Measurements from ENCODE around the gene TMEM151B. TPM values are rescaled to one million over a fixed set of nuclear protein-coding genes. Genes with fewer than 3 reads are reported as not detected.

TMEM151B gene
- total RNA-seq, 2 donors from 2014 or later, result 0.09 to 1.1 TPM

- no peaks in the 10 kb centered on the region for H3K4me1 ChIP-seq (replicated peaks)
- H3K4me3 ChIP-seq, result no peak overlapping the region
- no peak overlapping the region for H3K27ac ChIP-seq
- no peaks in the 10 kb centered on the region for H3K9me3 ChIP-seq
- WGBS, result 64% methylated on average over 8 of the region's 9 CpGs
- H3K27me3 ChIP-seq (replicated peaks; ENCODE audit: insufficient read depth), result peaks cover 5% of the 10 kb centered on the region
- no peak for DNase-seq (ENCODE audit: low spot score)
- intact Hi-C loops (cut with DNase I), result no loop called here
- TF ChIP-seq POLR2A (IDR thresholded peaks at IDR 0.05), result no peak
- TF ChIP-seq POLR2AphosphoS5 (IDR thresholded peaks at IDR 0.05), result no peak
- TF ChIP-seq CTCF (IDR thresholded peaks at IDR 0.05), result no peak
- no peaks in the 10 kb centered on the region for H3K36me3 ChIP-seq
Measured at GRCh38 chr6:44278774-44279697, 8.8 kb downstream of the TMEM151B start.

DNA sequence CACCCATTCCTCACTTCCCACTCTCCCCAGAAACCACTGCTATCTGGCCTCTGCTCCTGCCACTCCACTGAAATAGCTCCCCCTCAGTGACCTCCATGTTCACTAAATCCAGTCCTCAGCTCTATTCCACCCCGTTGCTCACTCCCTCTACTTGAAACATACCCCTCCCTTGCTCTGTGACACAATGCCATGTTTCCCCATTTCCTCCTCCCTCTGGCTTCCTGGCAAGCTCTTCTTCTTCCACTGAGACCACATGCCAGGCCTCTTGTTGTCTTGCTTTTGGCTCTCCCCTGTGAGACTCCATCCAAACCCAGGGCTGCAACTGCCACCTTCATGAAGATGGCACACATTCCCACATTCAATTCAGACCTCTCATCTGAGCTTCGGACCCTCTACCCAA, 13.9 kb downstream of the TMEM151B start:
- no peak for DNase-seq (ENCODE audit: low spot score)
- no peak overlapping the region for H3K27ac ChIP-seq

GRCh38 chr6:44284867-44285266, 14.6 kb downstream of the TMEM151B start:
- Histone ChIP-seq H3K9me3 (no peaks in the 10 kb centered on the region), H3K36me3 (no peaks in the 10 kb centered on the region), H3K27ac (no peak overlapping the region), H3K4me3 (no peak overlapping the region), H3K4me1 (replicated peaks) (no peaks in the 10 kb centered on the region), H3K27me3 (replicated peaks; ENCODE audit: insufficient read depth) (no peaks in the 10 kb centered on the region)
- TF ChIP-seq CTCF (IDR thresholded peaks at IDR 0.05) (no peak), POLR2A (IDR thresholded peaks at IDR 0.05) (no peak), POLR2AphosphoS5 (IDR thresholded peaks at IDR 0.05) (no peak)
- no peak for DNase-seq (ENCODE audit: low spot score)
- intact Hi-C loops (cut with DNase I), result no loop called here
- WGBS, result 66% methylated on average over 4 of the region's 4 CpGs

More for the DNA sequence above, 13.9 kb downstream of the TMEM151B start:
- no peak for TF ChIP-seq CTCF (IDR thresholded peaks at IDR 0.05)
- TF ChIP-seq POLR2A (IDR thresholded peaks at IDR 0.05), result no peak
- no peak for TF ChIP-seq POLR2AphosphoS5 (IDR thresholded peaks at IDR 0.05)
- Histone ChIP-seq H3K9me3 (no peaks in the 10 kb centered on the region), H3K4me1 (replicated peaks) (no peaks in the 10 kb centered on the region), H3K27me3 (replicated peaks; ENCODE audit: insufficient read depth) (no peaks in the 10 kb centered on the region), H3K36me3 (no peaks in the 10 kb centered on the region), H3K4me3 (no peak overlapping the region)
- WGBS, result 59% methylated on average over 2 of the region's 2 CpGs
- intact Hi-C loops (cut with DNase I), result no loop called here

DNA sequence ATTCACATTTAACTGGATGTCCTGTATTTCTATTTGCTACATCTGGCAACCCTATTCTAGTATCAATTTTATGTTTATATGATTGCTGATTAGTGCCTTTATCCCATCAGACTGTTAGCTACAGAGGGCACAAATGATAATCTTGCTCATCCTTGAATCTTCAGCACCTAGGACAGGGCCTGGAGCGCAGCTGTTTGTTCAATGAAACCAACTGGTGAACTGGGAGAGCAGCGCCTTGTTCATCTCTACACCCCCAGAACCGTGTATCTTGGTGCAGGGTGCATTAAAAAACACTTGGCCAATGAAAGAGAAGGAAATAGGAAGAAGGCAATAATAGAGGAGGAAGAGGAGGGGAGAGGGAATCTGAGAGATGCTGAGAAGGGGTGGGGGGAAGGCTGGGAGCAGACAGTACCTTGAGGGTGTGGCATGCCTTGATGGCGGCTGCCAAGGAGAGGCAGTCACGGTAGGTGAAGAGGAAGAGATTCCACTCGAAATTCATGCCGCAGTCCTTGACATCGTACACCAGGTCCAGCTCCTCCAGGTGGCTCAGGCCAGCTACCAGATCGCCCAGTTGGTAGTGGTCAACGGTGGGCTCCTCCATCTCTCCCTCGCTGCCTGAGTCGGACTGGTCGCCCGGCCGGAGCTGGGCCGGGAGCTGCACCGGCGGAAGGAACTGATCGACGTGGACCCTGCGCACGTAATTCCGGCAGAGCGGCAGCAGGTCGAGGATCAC, 15.5 kb downstream of the TMEM151B start:
- no peak overlapping the region for H3K27ac ChIP-seq
- intact Hi-C loops (cut with DNase I), result no loop called here
- H3K4me1 ChIP-seq (replicated peaks), result no peaks in the 10 kb centered on the region
- no peaks in the 10 kb centered on the region for H3K9me3 ChIP-seq
- DNase-seq (ENCODE audit: low spot score), result no peak
- 77% methylated on average over 25 of the region's 25 CpGs for WGBS
- H3K36me3 ChIP-seq, result no peaks in the 10 kb centered on the region
- peaks cover 1% of the 10 kb centered on the region for H3K27me3 ChIP-seq (replicated peaks; ENCODE audit: insufficient read depth)
- H3K4me3 ChIP-seq, result no peak overlapping the region
- TF ChIP-seq POLR2A (IDR thresholded peaks at IDR 0.05) (no peak), POLR2AphosphoS5 (IDR thresholded peaks at IDR 0.05) (no peak), CTCF (IDR thresholded peaks at IDR 0.05) (no peak)
